Testis (tissue), 2 donors: Measurements from ENCODE around the gene FAM53C.

Experiments used
- CTCF ChIP-seq, 3 experiments: fragments of 450-650 bp in 2 of 3; fragments of 200-600 bp in 1 of 3; sonication (generic) in 1 of 3; IDR thresholded peaks; one replicate each; pipeline ENCODE4 v1.5.1; 2016 to 2019; ENCODE audit warnings: antibody characterized with exemption in 3 of 3, mild to moderate bottlenecking in 2 of 3, moderate library complexity in 1 of 3
- POLR2A ChIP-seq: fragments of 450-650 bp; IDR thresholded peaks from one replicate; pipeline ENCODE4 v1.6.1; 2017; ENCODE audit warnings: antibody characterized with exemption, mild to moderate bottlenecking, moderate library complexity

- TF ChIP-seq CTCF (IDR thresholded peaks at IDR 0.05) (peak in 2 of 3 experiments; percentile 22 to 56), POLR2A (peak; percentile 64)
Observed at GRCh38 chr5:138337685-138338410, at the start of gene FAM53C.
